NCI-H1092 treated with DMSO at 0.1 percent for 48 hours (cell line): ENCODE data around the gene LDAH.
"Not testable (repeated sequence)": the region's sequence is repeated elsewhere in the genome, so short reads cannot be mapped to it uniquely, and the experiment has no call there.

Experiments
- DNase-seq: peaks from one replicate; lab custom pipeline; 2025; lab: John Stamatoyannopoulos, UW

The LDAH gene

DNA sequence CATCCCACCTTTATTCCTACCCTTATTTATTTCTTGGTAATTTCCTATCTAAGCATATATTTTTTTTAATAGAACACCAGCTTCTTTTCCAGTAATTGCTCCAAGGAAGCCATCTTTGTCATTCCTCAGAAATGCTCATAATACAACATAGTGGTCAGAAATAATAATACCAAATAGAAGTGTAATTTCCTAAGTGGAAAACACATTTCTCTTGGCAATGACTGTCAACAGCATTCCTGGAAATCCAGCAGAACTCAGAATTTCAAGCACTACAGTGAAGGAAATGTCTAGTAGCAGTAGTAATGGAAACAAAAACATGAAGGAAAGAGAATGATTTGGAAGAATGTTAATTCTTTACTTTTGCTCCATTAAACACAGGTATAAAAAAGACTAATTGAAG is 99.4 kb downstream of the LDAH start:
- DNase-seq = no peak

DNA sequence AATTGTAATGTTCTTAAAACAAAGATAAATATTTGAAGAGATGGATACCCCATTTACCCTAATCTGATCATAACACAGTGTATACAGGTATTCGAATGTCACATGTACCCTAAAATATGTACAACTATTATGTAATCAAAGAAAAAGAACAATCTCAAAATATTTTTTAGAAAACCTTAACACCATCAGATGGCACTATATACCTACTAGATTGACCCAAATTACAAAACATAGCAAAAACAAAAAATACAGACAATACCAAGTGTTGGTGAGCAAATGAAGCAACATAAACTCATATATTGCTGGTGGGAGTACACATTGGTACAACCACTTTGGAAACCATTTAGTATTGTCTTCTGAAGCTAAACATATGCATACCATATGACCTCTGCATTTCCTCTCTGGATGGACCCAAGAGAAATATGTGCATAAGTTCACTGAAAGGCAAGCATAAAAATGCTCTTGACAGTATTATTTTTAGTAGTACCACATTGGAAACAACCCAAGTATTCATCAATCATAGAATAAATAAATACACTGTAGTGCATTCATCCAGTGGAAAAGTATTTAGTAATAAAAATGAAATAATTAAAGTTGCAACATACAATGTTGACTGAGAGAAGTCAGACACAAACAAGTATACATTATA is 100.2 kb downstream of the LDAH start:
- no peak for DNase-seq

DNA sequence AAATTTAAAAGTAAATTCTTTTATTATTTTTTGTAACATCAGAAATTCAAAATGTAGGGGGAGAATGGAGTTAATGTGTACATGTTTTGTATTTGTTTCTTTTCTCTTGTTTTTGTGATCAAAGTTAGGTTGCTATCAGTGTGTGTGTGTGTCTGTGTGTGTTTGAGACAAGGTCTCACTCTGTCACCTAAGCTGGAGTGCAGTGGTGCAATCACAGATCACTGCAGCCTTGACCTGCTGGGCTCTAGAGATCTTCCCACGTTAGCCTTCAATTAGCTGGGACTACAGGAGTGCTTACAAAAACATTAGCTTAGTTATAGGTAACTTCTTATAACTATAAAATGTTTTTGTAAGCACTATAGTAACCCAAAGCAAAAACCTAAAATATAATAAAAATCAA is 105.3 kb downstream of the LDAH start:
- DNase-seq = no peak

DNA sequence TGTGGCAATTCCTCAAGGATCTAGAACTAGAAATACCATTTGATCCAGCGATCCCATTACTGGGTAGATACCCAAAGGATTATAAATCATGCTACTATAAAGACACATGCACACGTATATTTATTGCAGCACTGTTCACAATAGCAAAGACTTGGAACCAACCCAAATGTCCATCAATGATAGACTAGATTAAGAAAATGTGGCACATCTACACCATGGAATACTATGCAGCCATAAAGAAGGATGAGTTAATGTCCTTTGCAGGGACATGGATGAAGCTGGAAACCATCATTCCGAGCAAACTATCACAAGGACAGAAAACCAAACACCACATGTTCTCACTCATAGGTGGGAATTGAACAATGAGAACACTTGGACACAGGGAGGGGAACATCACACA is 106.7 kb downstream of the LDAH start:
- DNase-seq = not testable (repeated sequence)

DNA sequence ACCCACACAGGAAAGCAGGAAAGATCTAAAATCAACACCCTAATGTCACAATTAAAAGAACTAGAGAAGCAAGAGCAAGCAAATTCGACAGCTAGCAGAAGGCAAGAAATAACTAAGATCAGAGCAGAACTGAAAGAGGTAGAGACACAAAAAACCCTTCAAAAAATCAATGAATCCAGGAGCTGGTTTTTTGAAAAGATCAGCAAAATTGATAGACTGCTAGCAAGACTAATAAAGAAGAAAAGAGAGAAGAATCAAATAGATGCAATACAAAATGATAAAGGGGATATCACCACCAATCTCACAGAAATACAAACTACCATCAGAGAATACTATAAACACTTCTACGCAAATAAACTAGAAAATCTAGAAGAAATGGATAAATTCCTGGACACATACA is 108.5 kb downstream of the LDAH start:
- DNase-seq = not testable (repeated sequence)

DNA sequence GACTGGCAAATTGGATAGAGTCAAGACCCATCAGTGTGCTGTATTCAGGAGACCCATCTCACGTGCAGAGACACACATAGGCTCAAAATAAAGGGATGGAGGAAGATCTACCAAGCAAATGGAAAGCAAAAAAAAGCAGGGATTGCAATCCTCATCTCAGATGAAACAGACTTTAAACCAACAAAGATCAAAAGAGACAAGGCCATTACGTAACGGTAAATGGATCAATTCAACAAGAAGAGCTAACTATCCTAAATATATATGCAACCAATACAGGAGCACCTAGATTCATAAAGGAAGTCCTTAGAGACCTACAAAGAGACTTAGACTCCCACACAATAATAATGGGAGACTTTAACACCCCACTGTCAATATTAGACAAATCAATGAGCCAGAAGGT is 109.3 kb downstream of the LDAH start:
- DNase-seq = not testable (repeated sequence)

DNA sequence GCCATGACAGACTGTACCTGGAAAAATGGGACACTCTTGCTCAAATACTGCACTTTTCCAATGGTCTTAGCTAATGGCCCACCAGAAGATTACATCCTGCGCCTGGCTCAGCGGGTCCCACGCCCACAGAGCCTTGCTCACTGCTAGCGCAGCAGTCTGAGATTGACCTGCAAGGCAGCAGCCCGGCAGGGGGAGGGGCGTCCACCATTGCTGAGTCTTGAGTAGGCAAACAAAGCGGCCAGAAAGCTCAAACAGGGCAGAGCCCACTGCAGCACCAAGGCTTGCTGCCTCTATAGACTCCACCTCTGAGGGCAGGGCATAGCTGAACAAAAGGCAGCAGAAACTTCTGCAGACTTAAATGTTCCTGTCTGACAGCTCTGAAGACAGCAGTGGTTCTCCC is 111.3 kb downstream of the LDAH start:
- not testable (repeated sequence) for DNase-seq

DNA sequence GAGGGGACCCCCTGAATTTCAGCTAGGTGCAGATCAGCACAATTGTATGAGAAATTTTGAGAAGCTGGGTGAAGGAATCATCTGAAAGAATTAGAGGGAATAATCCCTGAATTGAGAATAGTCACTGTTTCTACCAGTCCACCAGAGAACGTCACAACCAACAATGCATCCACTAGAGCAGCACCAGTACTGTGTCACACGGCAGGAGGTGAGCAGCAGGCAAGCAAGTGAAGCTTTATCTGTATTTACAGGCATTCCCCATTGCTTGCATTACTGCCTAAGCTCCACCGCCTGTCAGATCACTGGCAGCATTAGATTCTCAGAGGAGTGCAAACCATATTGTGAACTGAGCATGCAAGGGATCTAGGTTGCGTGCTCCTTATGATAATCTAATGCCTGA is 115.3 kb downstream of the LDAH start:
- DNase-seq = no peak

DNA sequence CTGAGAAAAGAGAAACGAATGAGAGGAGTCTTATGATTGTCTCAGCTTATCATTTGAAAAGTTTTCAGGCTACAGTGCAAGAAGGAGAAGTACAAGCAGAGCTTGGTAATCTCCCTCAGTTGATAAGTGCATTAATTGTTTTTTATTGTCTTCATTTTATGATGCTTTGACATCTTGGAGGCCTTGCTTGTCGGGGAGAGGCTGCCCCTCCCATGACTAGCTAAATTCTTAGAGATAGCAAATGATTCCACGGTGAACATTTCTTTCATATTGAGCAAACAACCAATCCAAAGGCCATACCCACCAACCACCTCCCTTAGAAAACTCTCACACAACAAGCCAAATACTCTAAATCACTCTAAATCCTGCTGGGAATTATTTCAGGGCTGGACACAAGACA is 116.1 kb downstream of the LDAH start:
- no peak for DNase-seq

DNA sequence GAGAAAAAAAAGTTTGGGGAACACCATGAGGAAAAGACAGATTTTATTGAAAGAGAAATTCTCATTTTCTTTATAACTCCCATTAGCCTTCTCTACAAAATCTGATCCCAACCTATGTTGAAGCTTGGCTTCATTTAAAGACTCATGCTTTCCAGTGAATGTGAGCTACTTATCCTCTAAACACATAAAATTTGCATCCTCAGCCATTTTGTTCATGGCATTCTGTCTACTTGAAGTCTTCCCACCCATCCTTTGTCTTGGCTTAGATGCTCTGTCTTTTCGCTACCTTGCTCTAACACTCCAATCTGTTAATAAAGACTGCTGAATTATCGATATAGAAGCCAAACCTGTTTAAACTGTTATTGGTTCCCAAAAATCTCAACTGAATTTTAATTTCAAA is 116.7 kb downstream of the LDAH start:
- no peak for DNase-seq

DNA sequence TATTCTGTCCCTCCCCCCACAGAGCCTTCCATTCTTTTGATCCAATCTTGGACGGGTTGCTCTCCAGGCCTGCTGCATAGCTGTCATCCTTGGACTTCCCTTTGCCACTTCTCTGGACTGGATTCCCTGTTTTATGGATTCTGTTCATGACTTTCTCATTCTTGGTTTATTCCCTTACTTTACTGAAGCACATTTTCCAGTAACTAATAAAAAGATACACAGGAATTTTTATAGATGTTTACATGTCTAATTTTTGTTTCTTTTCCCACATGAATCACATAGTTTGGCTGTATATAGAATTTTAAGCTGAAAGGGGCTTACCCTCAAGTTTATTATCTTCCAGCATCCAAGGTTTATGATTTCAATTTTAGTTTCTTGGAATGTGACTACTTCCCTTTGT is 118.0 kb downstream of the LDAH start:
- no peak for DNase-seq

DNA sequence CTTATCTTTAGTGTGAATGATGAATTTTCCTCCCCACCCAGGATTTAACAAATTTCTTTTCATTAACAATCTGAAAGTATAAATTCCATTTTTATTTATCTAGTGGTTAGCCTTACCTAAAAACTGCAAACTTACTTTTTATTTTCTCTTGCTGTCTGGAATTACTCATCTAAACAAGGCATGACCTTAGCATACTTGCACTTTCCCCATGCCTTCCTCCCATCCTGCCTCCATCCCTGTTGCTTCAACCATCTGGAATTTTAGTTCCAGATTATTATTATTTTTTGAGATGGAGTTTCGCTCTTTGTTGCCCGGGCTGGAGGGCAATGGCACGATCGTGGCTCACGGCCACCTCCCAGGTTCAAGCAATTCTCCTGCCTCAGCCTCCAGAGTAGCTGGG is 120.3 kb downstream of the LDAH start:
- DNase-seq = no peak

DNA sequence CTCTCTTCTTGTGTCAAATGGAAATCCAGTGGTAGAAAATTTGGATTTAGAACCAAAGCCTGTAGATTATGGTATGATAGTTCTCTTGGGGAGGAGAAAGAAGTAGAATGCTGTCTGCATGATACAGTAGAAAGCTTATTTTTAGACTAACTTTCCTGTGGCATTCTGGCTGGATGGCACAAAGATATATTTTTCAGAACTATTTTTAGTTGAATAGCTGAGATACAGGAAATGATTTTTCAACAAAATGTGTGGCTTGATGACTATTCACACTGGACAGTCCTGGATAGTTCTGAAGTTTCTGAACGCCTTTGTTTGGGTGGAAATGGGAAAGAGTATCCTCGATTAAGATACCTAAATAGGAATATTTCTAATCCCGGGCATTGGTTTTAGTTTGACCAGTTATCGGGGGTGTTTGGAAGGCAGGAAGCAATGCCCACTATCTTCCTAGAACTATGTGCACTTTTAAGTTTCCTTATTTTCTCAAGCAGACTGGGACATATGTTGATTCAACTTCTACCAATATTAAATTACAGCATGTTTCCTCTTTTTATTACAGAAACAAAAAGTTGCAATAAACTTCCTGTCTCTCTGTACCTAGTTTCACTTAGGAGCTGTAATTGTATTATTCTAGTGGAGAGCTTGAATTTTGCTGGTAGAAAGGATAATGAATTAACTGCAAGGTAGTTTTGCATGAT is 123.8 kb downstream of the LDAH start:
- no peak for DNase-seq

DNA sequence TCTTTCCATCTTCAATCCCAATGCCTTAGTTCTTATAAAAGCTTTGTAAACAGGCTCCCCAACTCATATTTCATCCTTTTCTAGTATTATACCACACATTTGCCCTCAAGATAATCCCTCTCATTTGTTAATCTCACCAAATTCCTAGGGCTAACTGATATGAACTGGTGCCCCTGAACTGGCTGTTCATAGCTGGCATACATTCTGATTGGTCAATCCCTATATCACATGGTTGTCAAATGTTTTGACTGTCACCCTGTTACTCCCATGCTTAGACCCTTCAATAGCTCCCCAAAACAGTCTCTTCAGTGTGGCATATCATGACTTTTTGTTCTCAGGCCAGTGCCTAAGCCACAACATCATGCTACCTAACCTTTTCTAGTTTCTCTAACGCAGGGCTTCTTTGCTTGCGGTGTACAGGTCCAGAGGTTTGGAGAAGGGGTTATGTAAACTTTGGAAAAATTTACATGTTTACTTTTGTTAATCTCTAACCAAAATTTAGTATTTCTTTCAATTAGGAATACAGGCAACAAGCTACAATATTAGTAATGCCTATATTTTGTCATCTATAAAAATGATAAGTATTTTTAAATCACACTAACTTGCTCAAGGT is 125.5 kb downstream of the LDAH start:
- no peak for DNase-seq

DNA sequence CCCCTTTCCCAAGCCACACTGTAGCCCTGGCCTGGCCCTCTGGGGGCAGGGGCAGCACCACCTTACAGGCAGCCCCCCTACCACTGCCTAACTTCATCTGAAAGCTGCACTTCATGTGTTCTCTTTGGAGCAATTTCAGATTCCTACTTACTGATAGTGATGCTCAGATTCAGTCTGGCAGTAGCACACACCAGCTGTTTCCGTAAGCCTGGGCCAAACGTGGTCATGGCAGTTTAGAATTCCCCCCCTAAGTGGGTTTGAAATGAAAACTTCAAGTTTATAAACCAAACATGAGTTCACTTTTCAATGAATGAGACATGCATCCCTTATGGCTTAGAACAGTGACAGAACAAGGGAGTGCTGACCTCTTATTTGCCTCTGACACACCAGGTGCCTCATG is 126.5 kb downstream of the LDAH start:
- DNase-seq = no peak

DNA sequence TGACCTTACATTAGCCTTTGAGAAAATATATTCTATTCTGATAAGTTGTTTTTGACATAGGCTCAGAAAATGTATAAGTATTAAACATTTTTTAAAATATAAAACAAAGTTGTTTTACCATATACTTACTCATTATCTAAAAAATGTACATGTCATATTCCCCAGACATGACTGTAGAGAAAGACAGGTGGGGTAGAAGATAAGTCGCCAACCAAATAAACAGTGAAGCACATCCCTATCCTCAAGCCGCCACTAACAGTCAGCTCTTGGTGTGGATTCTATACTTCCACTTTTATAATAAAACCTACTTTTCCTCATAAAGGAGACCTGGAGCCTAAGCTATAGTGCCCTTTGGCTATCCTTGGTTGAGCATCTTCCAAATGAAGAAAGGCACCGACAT is 129.6 kb downstream of the LDAH start:
- DNase-seq = no peak

DNA sequence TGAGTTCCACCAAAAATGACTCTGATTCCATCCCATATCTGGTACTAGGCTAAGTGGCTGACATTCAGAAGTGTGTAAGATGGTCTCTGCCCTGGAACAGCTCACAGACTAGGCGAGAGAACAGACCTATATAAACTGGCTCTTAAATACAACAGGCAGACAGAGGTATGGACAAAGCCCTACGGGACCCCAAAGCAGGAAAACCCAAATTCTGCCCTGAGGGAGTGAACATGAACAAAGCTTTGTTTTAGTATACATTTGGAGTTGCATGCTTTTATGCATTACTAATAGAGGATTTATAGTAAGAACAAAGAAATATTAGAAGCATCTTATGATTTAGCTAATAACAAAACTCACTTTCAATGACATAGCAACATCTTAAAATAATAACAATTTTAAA is 130.8 kb downstream of the LDAH start:
- DNase-seq = no peak

DNA sequence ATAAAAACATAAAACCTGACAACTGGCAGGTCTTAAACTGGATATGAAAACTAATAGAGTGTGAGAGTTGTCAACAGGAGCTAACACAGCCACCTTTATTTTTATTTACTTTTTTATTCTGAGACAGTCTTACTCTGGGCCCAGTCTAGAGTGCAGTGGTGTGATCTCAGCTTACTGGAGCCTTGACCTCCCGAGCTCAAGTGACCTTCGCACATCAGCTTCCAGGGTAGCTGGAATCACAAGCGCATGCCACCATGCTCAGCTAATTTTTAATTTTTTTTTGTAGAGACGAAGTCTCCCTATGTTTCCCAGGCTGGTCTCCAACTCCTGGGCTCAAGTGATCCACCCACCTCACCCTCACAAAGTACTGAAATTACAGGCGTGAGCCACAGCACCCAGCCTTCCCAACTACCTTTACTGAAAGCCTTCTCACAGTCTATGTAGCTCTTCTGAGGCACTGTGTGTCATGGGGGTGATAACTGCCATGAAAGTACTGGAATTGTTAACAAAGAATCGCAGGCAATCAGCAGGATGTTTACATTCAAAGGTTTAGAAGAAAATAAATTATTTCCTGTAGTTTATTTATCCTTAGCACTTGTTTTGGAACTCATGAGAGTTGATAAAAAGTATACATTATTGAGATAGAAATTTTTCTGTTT is 131.7 kb downstream of the LDAH start:
- DNase-seq = no peak

DNA sequence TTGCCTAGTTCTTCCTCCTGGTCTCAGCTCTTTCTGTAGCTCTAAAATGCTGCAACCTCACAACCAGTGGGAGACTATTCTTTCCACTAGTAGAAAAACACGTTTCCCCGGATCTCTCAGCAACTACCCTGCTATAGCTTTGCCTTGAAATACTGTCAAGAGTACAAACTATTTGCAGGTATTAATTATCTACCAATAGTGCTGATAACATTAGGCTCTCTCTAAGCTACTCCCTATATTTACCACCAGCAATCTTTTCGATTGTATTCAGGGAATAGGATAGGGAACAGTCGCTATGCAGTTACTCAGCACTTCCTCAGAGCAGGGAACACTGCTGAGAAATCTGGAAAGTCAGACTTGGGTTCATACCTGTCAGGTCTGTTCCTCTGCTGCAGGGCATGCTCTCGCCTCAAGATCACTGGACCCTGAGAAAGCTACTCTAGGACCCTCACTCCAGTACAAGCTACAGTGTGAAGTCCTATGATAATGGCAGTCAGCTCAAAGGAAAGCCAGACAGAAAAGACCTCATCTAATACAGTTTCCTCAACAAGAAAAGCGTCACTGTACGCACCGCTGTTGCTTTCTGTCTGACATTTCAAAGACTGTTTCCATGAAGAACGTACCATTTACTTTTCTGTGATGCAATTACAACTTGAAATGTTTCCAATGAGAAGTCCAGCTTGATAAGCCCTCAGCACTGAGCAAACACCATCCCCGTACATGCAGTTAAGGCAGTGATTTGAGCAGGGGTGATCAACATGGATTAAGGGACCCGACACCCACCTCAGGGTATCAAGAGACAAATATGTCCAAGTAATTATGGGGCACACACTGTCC is 133.3 kb downstream of the LDAH start:
- no peak for DNase-seq

DNA sequence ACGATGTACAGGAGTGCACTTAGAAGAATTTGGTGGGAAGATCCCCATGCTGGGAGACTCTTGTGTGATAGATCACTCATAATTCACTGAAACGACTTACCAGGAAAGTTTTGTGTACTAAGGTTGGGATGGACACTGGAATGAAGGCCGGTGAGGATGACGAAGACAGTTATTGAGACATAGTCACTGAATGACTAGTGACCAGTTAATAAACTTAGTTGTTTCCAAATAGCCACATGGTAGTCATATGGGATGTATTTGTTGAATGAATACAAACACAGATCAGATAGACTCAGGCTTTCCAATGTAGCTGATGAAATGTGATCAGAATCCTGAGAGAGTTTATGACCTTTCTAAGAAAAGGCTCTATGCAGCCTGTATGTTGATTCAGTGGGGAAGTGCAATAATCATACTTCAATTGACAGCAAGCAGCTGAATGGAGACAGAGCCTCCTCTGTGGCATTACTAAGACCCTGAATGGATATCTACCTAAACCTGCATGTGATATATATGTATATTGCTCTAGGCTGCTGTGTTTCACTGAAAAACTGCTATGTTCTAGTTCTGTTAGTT is 135.6 kb downstream of the LDAH start:
- no peak for DNase-seq

DNA sequence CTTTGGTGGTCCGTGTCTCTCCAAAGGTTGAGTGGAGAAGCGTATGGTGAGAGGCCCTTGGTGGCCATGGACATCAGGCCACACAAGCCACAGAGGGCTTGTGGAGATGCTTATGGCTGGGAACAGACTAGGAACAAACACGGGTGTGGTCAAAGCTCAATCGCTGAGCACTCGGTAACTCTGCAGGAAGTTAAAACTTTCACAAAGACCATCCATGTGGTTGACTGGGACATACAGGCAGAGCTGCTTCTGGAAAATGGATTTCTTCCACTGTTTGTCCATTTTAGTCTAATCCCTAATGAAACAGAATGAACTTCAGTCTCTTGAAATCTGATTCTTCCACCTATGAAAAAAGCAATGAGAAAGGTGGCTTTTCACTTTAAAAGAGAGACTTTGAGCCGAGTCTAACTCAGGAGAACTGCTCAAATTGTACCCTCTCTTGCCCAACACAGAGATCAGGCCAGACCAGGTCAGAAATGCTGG is 138.3 kb downstream of the LDAH start:
- DNase-seq = no peak
